Stimulated activated CD8-positive, alpha-beta memory T cell treated with anti-CD3 and anti-CD28 coated beads, Interleukin-15, amount 100 ng/mL, for 4 hours (primary cell): Measurements from ENCODE around the gene OLIG1.

Experiments used
- DNase-seq, 2 donors: peaks; one replicate each; pipeline ENCODE4 v3.0.0-alpha.2; 2020; ENCODE audit warnings: low read depth in 2 of 2

OLIG1 gene

DNA sequence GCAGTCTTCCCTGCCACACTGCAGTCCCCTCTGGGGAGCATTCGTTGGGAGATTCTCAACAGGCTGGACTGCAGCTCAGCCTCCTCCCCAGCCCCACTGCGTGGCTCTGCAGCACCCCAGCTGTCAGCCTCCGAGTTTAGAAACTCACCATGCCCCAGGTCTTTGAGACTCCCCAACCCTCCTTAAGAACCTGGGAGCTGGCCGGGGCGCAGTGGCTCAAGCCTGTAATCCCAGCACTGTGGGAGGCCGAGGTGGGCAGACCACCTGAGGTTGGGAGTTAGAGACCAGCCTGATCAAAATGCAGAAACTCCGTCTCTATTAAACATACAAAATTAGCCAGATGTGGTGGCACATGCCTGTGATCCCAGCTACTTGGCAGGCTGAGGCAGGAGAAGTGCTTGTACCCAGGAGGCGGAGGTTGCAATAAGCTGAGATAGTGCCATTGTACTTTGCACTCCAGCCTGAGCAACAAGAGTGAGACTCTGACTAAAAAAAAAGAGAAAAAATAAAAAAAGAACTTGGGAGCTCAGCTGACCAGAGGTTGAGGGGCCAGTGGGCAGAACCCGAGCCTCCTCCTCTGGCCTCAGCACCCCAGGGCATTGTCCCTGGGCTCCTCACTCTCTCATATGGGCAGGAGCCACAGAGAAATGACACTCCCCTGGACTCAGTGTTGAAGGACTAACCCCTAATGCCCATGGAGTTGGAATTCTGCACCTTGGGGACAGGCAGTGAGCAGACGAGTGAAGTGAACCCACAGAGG, 38.6 kb upstream of the OLIG1 start:
- DNase-seq: no peak

DNA sequence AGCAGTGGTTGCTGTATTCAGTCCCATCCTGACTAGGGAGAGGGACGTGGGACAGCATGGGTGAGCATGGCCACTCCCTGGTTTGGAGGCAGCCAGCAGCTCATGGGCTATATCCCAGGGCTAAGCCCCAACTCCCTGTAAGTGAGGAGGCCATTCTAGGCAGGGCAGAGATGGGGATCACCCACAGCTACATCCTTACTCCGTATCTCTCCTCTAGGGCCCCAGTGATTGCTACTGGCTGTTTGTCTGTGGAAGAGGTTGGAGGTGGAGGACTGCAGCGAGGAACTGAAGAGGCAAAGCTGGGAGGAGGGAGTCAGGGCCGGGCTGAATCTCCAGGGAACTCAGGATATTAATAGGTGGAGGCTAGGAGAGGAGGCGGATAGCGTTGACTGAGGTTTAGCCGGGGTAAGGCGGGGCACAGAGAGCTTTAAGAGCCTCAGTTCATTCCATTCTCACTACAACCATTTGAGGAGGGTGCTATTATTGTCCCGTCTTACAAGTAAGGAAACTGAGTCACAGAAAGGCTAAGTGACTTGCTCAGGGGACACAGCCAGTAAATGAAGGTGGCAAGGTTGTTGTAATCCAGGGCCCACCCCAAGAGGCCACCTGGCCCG, 37.4 kb upstream of the OLIG1 start:
- no peak for DNase-seq

GRCh38 chr21:33033094-33033951, 36.6 kb upstream of the OLIG1 start:
- DNase-seq: no peak

DNA sequence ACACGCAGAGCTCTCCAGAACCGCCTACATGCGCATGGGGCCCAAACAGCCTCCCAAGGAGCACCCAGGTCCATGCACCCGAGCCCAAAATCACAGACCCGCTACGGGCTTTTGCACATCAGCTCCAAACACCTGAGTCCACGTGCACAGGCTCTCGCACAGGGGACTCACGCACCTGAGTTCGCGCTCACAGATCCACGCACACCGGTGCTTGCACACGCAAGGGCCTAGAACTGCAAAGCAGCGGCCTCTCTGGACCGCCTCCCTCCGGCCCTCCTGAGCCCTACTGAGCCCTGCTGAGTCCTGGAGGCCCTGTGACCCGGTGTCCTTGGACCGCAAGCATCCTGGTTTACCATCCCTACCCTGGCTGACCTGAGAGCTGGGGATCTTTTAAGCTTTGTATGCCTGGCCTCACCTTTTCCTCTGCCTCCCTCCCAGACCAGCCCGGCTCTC, 36.0 kb upstream of the OLIG1 start:
- no peak for DNase-seq

GRCh38 chr21:33035147-33035546, 34.8 kb upstream of the OLIG1 start:
- DNase-seq: no peak

DNA sequence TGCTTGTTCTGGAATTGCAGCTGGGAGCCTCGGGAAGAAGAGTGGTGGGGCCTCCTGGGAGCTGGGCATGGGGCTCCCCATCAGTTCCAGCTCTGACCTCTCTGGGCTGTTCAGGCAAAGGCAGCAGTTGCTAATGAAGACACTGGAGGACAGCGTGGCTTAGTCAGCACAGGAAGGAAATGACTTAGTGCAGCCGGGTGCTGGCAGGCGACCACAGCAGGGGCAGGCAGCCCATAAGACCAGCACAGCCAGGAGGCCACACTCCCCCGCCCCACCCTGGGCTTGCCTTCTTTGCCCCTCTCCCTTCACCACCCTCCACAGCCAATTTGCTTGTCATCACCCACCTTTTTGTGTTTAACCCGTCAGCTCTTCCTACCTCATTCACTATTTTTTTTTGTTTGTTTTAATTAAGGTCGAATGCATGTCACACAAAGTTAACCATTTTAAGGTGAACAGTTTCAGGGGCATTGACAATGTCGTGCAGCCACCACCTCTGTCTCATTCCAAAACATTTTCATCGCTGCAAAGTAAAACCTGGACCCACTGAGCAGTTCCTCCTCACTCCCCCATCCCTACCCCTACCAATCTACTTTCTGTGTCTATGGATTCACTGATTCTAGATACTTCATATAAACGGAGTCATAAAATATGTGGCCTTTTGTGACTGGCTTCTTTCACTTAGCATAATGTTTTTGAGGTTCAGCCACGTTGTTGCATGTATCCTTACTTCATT, 33.3 kb upstream of the OLIG1 start:
- DNase-seq: peak; percentile 11

DNA sequence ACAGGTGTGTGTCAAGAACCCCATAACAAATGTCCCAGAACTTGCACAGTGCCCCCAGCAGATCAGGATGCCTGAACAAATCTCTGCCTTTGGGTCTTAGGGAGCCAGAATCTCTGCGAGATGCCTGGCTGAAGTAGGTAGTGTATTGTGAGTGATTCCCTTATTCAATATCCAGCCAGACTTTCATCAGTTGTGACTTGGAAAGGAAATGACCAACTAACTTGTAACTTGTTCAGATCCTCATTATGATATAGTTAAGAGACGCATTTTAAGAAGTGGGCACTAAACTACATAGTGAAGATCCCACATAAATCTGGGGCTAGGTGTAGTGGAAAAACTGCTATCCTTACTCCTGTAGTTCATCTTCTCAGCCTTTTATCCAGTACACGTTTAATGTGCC, 32.4 kb upstream of the OLIG1 start:
- no peak for DNase-seq

- no peak for DNase-seq
Measured at GRCh38 chr21:33039536-33039935, 30.4 kb upstream of the OLIG1 start.

DNA sequence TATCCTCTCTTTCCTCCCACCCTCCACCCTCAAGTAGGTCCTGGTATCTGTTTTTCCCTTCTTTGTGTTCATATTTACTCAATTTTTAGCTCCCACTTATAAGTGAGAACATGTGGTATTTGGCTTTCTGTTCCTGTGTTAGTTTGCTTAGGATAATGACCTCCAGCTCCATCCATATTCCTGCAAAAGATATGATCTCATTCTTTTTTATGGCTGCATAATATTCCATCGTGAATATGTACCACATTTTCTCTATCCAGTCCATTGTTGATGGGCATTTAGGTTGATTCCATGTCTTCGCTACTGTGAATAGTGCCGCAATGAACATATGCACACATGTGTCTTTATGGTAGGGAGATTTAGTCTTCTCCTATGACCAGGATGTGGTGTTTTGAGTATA, 29.7 kb upstream of the OLIG1 start:
- DNase-seq: no peak

DNA sequence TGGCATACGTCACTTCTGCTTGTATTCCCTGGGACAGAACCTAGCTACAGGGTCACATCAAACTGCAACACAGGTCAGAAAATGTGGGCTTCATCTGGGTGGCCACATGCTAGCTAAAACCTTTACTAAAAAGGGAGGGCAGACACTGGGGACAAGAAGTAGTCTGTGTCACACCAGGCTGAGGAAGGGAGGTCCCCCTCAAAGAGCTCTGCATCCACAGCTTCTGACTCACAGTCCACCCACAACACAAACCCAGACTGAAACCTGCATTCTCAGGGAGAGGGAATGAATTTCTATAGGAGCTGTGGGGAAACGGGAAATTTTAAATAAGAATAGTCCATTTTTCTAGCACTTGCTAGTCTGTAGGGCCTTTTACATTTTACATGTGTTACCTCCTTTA, 28.0 kb upstream of the OLIG1 start:
- no peak for DNase-seq

GRCh38 chr21:33042812-33043211, 27.1 kb upstream of the OLIG1 start:
- no peak for DNase-seq

GRCh38 chr21:33046455-33046854, 23.5 kb upstream of the OLIG1 start:
- no peak for DNase-seq

- no peak for DNase-seq
Measured at GRCh38 chr21:33047231-33047630, 22.7 kb upstream of the OLIG1 start.

- no peak for DNase-seq
Measured at GRCh38 chr21:33051925-33052324, 18.0 kb upstream of the OLIG1 start.

DNA sequence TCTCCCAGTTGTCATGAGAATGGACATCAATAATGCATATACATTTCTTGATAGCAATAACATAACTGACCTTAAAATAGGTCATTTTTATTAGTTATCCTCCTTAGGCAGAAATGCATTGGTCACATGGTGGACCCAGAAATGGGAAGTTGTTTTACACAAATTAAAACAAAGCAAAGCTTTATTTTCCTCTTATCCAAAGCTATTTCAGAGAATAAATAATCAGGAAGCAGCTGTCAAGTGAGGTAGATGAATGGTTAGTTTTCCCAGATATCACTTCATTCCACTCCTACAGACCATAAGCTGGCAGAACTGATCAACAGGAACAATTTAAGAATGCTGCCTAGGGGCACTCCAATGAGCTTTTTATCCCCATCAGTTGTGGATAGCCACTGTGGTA, 16.0 kb upstream of the OLIG1 start:
- no peak for DNase-seq

DNA sequence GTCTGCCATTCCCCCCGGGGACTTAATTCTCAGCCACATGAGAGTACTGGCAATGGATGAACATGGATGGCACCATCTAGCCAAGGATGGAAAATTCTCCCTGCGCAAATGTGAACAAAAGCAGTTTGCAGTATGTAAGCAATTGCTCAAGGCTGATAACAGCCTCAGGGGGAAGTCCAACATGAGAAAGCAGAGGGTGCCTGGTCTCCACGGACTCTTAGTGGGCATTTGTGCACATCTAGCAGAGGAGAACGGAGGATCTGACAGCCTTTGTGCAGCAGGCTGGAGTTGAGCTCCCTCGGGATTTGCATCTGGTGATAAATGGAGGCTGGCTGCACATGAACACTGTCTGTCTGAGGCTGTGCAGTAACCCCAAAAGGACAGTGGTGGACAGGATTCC, 13.9 kb upstream of the OLIG1 start:
- DNase-seq: no peak

DNA sequence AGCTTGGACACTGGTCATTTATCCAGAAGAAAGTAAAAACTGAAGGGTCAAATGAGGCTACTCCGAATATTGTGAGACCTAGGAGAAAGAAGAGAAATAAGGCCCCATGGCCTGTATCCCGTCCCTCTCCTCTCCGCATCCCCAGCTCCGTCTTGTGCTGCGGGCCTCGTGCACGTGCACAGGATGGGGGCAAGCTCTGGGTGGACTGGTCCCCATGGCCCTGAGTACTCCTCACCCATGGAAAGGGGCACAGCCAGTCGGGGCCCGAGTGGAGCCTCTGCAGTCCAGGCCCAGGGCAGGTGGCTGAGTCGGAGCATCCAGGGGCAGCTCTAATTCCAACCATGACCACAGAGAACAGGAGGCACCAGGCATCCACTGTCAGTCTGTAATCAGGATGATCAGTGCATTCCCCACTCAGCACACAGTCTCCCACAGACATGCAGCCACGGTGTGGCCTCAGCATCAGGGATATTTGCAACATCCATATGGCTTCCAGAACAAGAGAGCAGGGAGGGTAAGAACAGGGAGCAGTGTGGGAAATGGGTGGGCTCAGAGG, 12.5 kb upstream of the OLIG1 start:
- no peak for DNase-seq

- no peak for DNase-seq
Measured at GRCh38 chr21:33058527-33058926, 11.4 kb upstream of the OLIG1 start.

- DNase-seq: no peak
Measured at GRCh38 chr21:33058957-33059356, 11.0 kb upstream of the OLIG1 start.

DNA sequence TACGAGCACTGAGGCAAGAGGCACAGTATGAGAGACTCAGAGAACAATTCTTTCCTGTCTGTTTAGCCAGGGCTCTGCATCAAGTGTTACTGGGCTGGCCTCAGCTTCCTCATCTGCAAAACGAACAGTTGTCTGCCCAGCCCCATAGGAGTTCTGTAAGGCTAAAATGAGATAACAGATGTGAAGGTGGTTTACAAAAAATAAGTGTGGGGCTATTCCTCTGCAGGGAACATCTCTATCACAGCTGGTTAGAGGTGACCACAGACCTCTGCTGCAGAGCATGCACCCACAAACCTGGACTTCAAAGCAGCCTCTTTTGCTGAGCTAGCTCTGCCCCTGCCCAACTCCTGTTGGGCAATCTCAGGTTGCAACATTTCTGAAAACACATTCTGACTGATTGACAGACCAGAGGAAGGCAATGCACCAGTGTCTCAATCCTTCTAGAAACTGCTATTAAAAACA, 10.5 kb upstream of the OLIG1 start:
- no peak for DNase-seq

GRCh38 chr21:33061233-33061632, 8.7 kb upstream of the OLIG1 start:
- DNase-seq: no peak
